ENCODE data around the gene TFF1.

Gene TFF1

GRCh38 chr21:42414553-42414927 is 48.2 kb upstream of the TFF1 start:
- Histone ChIP-seq H3K4me1 (ENCODE audit: control insufficient read depth, insufficient read depth, low read length) (no peaks in the 10 kb centered on the region), H3K27ac (ENCODE audit: extremely low read depth, low read depth, low read length) (no peak overlapping the region), H3K4me3 (ENCODE audit: low read depth, low read length) (no peak overlapping the region), H3K9me3 (ENCODE audit: control insufficient read depth, insufficient read depth, low read depth, low read length) (no peaks in the 10 kb centered on the region), H3K36me3 (ENCODE audit: control insufficient read depth in 2 of 2, insufficient read depth in 1 of 2, low read length in 2 of 2) (no peaks in the 10 kb centered on the region)
- POLR2A ChIA-PET = no interaction called here
- TF ChIP-seq ZIC2 (tag by site-specific recombination; IDR thresholded peaks at IDR 0.05) = no peak
- TF ChIP-seq ZBTB26 (tag by site-specific recombination; optimal IDR thresholded peaks at IDR 0.05) = no peak
- TF ChIP-seq ZBTB11 (tag by site-specific recombination; conservative IDR thresholded peaks at IDR 0.05; ENCODE audit: low read depth) = no peak
- no peak for TF ChIP-seq ZNF239 (tag by site-specific recombination; IDR thresholded peaks at IDR 0.05)
- no peak for TF ChIP-seq ZSCAN23 (tag by site-specific recombination; IDR thresholded peaks at IDR 0.05)
- TF ChIP-seq KLF10 (tag by site-specific recombination; IDR thresholded peaks at IDR 0.05) = no peak
- no peak for TF ChIP-seq SP2 (tag by site-specific recombination; IDR thresholded peaks at IDR 0.05)
- no peak for TF ChIP-seq ZBTB17 (tag by site-specific recombination; IDR thresholded peaks at IDR 0.05)
- no peak for TF ChIP-seq ZNF658 (tag by site-specific recombination; IDR thresholded peaks at IDR 0.05)
- CTCF ChIA-PET = no interaction called here

GRCh38 chr21:42414066-42414465 is 47.7 kb upstream of the TFF1 start:
- ChIA-PET CTCF (no interaction called here), POLR2A (no interaction called here)
- Histone ChIP-seq H3K27ac (ENCODE audit: extremely low read depth, low read depth, low read length) (no peak overlapping the region), H3K4me3 (ENCODE audit: low read depth, low read length) (no peak overlapping the region), H3K4me1 (ENCODE audit: control insufficient read depth, insufficient read depth, low read length) (no peaks in the 10 kb centered on the region), H3K9me3 (ENCODE audit: control insufficient read depth, insufficient read depth, low read depth, low read length) (no peaks in the 10 kb centered on the region), H3K36me3 (ENCODE audit: control insufficient read depth in 2 of 2, insufficient read depth in 1 of 2, low read length in 2 of 2) (no peaks in the 10 kb centered on the region)
- TF ChIP-seq MYNN (tag by site-specific recombination; IDR thresholded peaks at IDR 0.05; ENCODE audit: borderline replicate concordance) = no peak
- TF ChIP-seq ZNF521 (tag by site-specific recombination; IDR thresholded peaks at IDR 0.05) = no peak
- TF ChIP-seq OSR2 (tag by site-specific recombination; IDR thresholded peaks at IDR 0.05) = no peak

- Histone ChIP-seq H3K4me3 (ENCODE audit: low read depth, low read length) (no peak overlapping the region), H3K27ac (ENCODE audit: extremely low read depth, low read depth, low read length) (no peak overlapping the region), H3K36me3 (ENCODE audit: control insufficient read depth in 2 of 2, insufficient read depth in 1 of 2, low read length in 2 of 2) (no peaks in the 10 kb centered on the region), H3K9me3 (ENCODE audit: control insufficient read depth, insufficient read depth, low read depth, low read length) (no peaks in the 10 kb centered on the region), H3K4me1 (ENCODE audit: control insufficient read depth, insufficient read depth, low read length) (no peaks in the 10 kb centered on the region)
- ChIA-PET CTCF (no interaction called here), POLR2A (no interaction called here)
- TF ChIP-seq SALL2 (tag by site-specific recombination; IDR thresholded peaks at IDR 0.05; ENCODE audit: borderline replicate concordance) (no peak), ZBTB44 (tag by site-specific recombination; IDR thresholded peaks at IDR 0.05) (no peak), PRDM1 (tag by site-specific recombination; IDR thresholded peaks at IDR 0.05) (no peak), ZNF677 (tag by site-specific recombination; IDR thresholded peaks at IDR 0.05) (no peak), ZNF133 (tag by site-specific recombination; IDR thresholded peaks at IDR 0.05) (no peak), ZNF18 (tag by site-specific recombination; IDR thresholded peaks at IDR 0.05) (no peak), EGR2 (tag by site-specific recombination; IDR thresholded peaks at IDR 0.05; ENCODE audit: low read depth) (no peak), ZSCAN4 (tag by site-specific recombination; IDR thresholded peaks at IDR 0.05) (no peak), ZEB2 (tag by site-specific recombination; IDR thresholded peaks at IDR 0.05) (no peak)
Measured at GRCh38 chr21:42413500-42413899, 47.2 kb upstream of the TFF1 start.
